Measurements from ENCODE around the gene SLX9.
"Not testable (repeated sequence)": the region's sequence is repeated elsewhere in the genome, so short reads cannot be mapped to it uniquely, and the experiment has no call there.

The SLX9 gene

GRCh38 chr21:45017039-45017960, 77.5 kb downstream of the SLX9 start:
- DNase-seq (ENCODE audit: low read depth in 2 of 2) = no peak

- DNase-seq (ENCODE audit: low read depth in 2 of 2) = no peak
Measured at GRCh38 chr21:45018131-45019075, 78.6 kb downstream of the SLX9 start.

GRCh38 chr21:45019076-45019886, 79.5 kb downstream of the SLX9 start:
- no peak for DNase-seq (ENCODE audit: low read depth in 2 of 2)

GRCh38 chr21:45019887-45020537, 80.2 kb downstream of the SLX9 start:
- no peak for DNase-seq (ENCODE audit: low read depth in 2 of 2)

- DNase-seq (ENCODE audit: low read depth in 2 of 2) = no peak
Measured at GRCh38 chr21:45020629-45021427, 81.0 kb downstream of the SLX9 start.

GRCh38 chr21:45021428-45022347, 81.9 kb downstream of the SLX9 start:
- no peak for DNase-seq (ENCODE audit: low read depth in 2 of 2)

GRCh38 chr21:45022348-45022675, 82.5 kb downstream of the SLX9 start:
- no peak for DNase-seq (ENCODE audit: low read depth in 2 of 2)

GRCh38 chr21:45022736-45023135, 82.9 kb downstream of the SLX9 start:
- no peak for DNase-seq (ENCODE audit: low read depth in 2 of 2)

- not testable (repeated sequence) for DNase-seq (ENCODE audit: low read depth in 2 of 2)
Measured at GRCh38 chr21:45024516-45024915, 84.7 kb downstream of the SLX9 start.

GRCh38 chr21:45026066-45026745, 86.4 kb downstream of the SLX9 start:
- no peak for DNase-seq (ENCODE audit: low read depth in 2 of 2)
